GM12878 (cell line): Measurements from ENCODE around the gene TBC1D30. TPM values are rescaled to one million over a fixed set of nuclear protein-coding genes. Genes with fewer than 3 reads are reported as not detected.

Experiments
- CEBPB ChIP-seq, 2 experiments: fragments of 150-350 bp in 1 of 2; IDR thresholded peaks; 2 replicates each; pipeline ENCODE4 v1.6.1; 2012 to 2014; ENCODE audit warnings: low read depth in 2 of 2, low read length in 2 of 2, borderline replicate concordance in 1 of 2, inconsistent platforms in 1 of 2
- CREB1 ChIP-seq: IDR thresholded peaks from 2 replicates; pipeline ENCODE4 v1.6.1; 2012; ENCODE audit warnings: low read depth, mild to moderate bottlenecking, inconsistent platforms
- FOS ChIP-seq: IDR thresholded peaks from 3 replicates; pipeline ENCODE4 v1.6.1; 2011; ENCODE audit warnings: borderline replicate concordance; ENCODE audit not compliant: insufficient read length; ENCODE audit errors: extremely low read depth
- HSF1 ChIP-seq: fragments of 150-350 bp; IDR thresholded peaks from 2 replicates; pipeline ENCODE4 v1.6.1; 2014; ENCODE audit warnings: mild to moderate bottlenecking, low read depth, low read length
- IKZF1 ChIP-seq: fragments of 450-650 bp; conservative IDR thresholded peaks from 2 replicates; pipeline ENCODE4 v1.6.1; 2017; ENCODE audit warnings: antibody characterized with exemption, mild to moderate bottlenecking
- IRF5 ChIP-seq: fragments of 450-650 bp; IDR thresholded peaks from 2 replicates; pipeline ENCODE4 v1.6.1; 2017; ENCODE audit warnings: borderline replicate concordance
- JUNB ChIP-seq: IDR thresholded peaks from 2 replicates; pipeline ENCODE4 v1.6.1; 2016; ENCODE audit warnings: antibody characterized with exemption, mild to moderate bottlenecking
- KDM1A ChIP-seq: fragments of 200-600 bp; sonication (generic); IDR thresholded peaks from 2 replicates; pipeline ENCODE4 v1.6.1; 2016; ENCODE audit warnings: borderline replicate concordance
- MTA2 ChIP-seq: fragments of 450-650 bp; IDR thresholded peaks from 2 replicates; pipeline ENCODE4 v1.6.1; 2016; ENCODE audit warnings: low read depth, mild to moderate bottlenecking, moderate library complexity
- MXI1 ChIP-seq: fragments of 150-350 bp; IDR thresholded peaks from 2 replicates; pipeline ENCODE4 v1.6.1; 2011; ENCODE audit warnings: low read depth, mild to moderate bottlenecking, inconsistent platforms, low read length, improper control_type of control experiment
- NFIC ChIP-seq: IDR thresholded peaks from 2 replicates; pipeline ENCODE4 v1.6.1; 2012; ENCODE audit warnings: low read depth, mild to moderate bottlenecking, inconsistent platforms, low read length, moderate library complexity
- NR2C1 ChIP-seq: fragments of 450-650 bp; IDR thresholded peaks from 2 replicates; pipeline ENCODE4 v1.6.1; 2017; ENCODE audit warnings: antibody characterized with exemption, mild to moderate bottlenecking, moderate library complexity
- NR2C2 ChIP-seq: IDR thresholded peaks from 2 replicates; pipeline ENCODE4 v1.6.1; 2011; ENCODE audit warnings: borderline replicate concordance, low read depth; ENCODE audit not compliant: control insufficient read depth, insufficient read length
- PML ChIP-seq: IDR thresholded peaks from 2 replicates; pipeline ENCODE4 v1.6.1; 2012; ENCODE audit warnings: low read length, inconsistent platforms
- RB1 ChIP-seq: fragments of 450-650 bp; formaldehyde crosslinking; IDR thresholded peaks from 2 replicates; pipeline ENCODE4 v1.6.1; 2017; ENCODE audit warnings: mild to moderate bottlenecking, borderline replicate concordance
- RELB ChIP-seq: fragments of 450-650 bp; IDR thresholded peaks from 2 replicates; pipeline ENCODE4 v1.6.1; 2017; ENCODE audit warnings: low read depth, mild to moderate bottlenecking, moderate library complexity
- SP1 ChIP-seq: IDR thresholded peaks from one replicate; pipeline ENCODE4 v1.6.1; 2011; ENCODE audit warnings: low read depth, low read length
- SPI1 ChIP-seq: IDR thresholded peaks from 2 replicates; pipeline ENCODE4 v1.6.1; 2011; ENCODE audit warnings: low read depth, mild to moderate bottlenecking, low read length, moderate library complexity, borderline replicate concordance; ENCODE audit not compliant: insufficient read depth
- WRNIP1 ChIP-seq: IDR thresholded peaks from 2 replicates; pipeline ENCODE4 v1.6.1; 2011; ENCODE audit warnings: low read depth, low read length, improper control_type of control experiment, borderline replicate concordance
- YBX1 ChIP-seq: fragments of 450-650 bp; IDR thresholded peaks from 2 replicates; pipeline ENCODE4 v1.6.1; 2016; ENCODE audit warnings: antibody characterized with exemption
- ZBTB33 ChIP-seq: fragments of 450-650 bp; IDR thresholded peaks from 2 replicates; pipeline ENCODE4 v1.6.1; 2017; ENCODE audit warnings: mild to moderate bottlenecking
- ZNF384 ChIP-seq: IDR thresholded peaks from 2 replicates; pipeline ENCODE4 v1.6.1; 2012; ENCODE audit warnings: low read depth, mild to moderate bottlenecking, low read length, improper control_type of control experiment, borderline replicate concordance
- polyA plus RNA-seq, 11 experiments: library from polyadenylated mRNA; depleted of rRNA in 4 of 11; unstranded in 6 of 11; stranded (reverse) in 5 of 11; fragments of >200 nt; fragmentation: Nextera tagmentation in 4 of 11; fragmentation: Illumina TruSeq in 1 of 11; extraction: Ambion mirVana in 4 of 11; extraction: Trizol in 1 of 11; gene quantifications; 1 replicate in 1 of 11; 2 replicates in 10 of 11; pipeline versions ENCODE4 v1.2.1 to v1.2.3, GENCODE V29; 2011 to 2016; ENCODE audit warnings: inconsistent platforms in 2 of 11, missing spikeins in 2 of 11, low read depth in 1 of 11
- total RNA-seq, 4 experiments: library from RNA; depleted of rRNA in 3 of 4; stranded (reverse); fragments of >200 nt in 3 of 4; fragmentation: Illumina TruSeq in 1 of 4; extraction: Trizol in 1 of 4; gene quantifications; 2 replicates each; pipeline versions ENCODE4 v1.2.1 to v1.2.3, GENCODE V29; 2013 to 2021

Gene TBC1D30
- total and polyA plus RNA-seq, 10 of the 15 experiments (the other 5 are each of a cell fraction or from before 2014, with no cell fraction given), result 1.2 to 23.3 (median 11.1) TPM

- no peak for TF ChIP-seq FOS
- TF ChIP-seq NR2C2, result no peak
- TF ChIP-seq SPI1, result no peak
- TF ChIP-seq SP1, result no peak
- TF ChIP-seq IKZF1, result no peak
- no peak for TF ChIP-seq CREB1
- TF ChIP-seq NR2C1, result no peak
- no peak for TF ChIP-seq RB1
- TF ChIP-seq NFIC, result peak; percentile 67; the same call in 1 of the 2 replicates
- no peak for TF ChIP-seq PML
- TF ChIP-seq YBX1, result no peak
- no peak for TF ChIP-seq ZBTB33
- no peak for TF ChIP-seq KDM1A
- TF ChIP-seq MXI1, result no peak
- no peak for TF ChIP-seq CEBPB (IDR thresholded peaks at IDR 0.05; ENCODE audit: borderline replicate concordance in 1 of 2, low read depth in 2 of 2, low read length in 2 of 2)
- TF ChIP-seq RELB, result no peak
- no peak for TF ChIP-seq HSF1
- no peak for TF ChIP-seq WRNIP1
- TF ChIP-seq JUNB, result peak; percentile 75
- no peak for TF ChIP-seq ZNF384
- TF ChIP-seq IRF5, result no peak
- 0 out of 2 replicates have a peak, but pooled peaks have one; percentile 13 for TF ChIP-seq MTA2
These were observed 70.5 kb downstream of the TBC1D30 start (continued) for GRCh38 chr12:64894827-64895475.
